Sigmoid colon (tissue), 7 donors: ENCODE results near the gene TCTN2. TPM values are rescaled to one million over a fixed set of nuclear protein-coding genes. Genes with fewer than 3 reads are reported as not detected.

Experiments used
- DNase-seq: peaks from one replicate; pipeline ENCODE4 v3.0.0-alpha.2; 2019
- H3K27ac ChIP-seq, 4 donors: fragments of 200-600 bp; sonication (generic); one replicate each; pipeline ENCODE4 v1.5.1; 2016 to 2019; ENCODE audit warnings: mild to moderate bottlenecking in 1 of 4
- H3K27me3 ChIP-seq, 3 donors: fragments of 200-600 bp; sonication (generic); one replicate each; pipeline ENCODE4 v1.5.1; 2019; ENCODE audit warnings: mild to moderate bottlenecking in 1 of 3
- H3K36me3 ChIP-seq, 4 donors: fragments of 200-600 bp; sonication (generic); one replicate each; pipeline ENCODE4 v1.5.1; 2016 to 2019
- H3K4me1 ChIP-seq, 4 donors: fragments of 200-600 bp; sonication (generic); one replicate each; pipeline ENCODE4 v1.5.1; 2017 to 2019
- H3K4me3 ChIP-seq, 4 donors: fragments of 200-600 bp; sonication (generic); one replicate each; pipeline ENCODE4 v1.5.1; 2017 to 2019; ENCODE audit warnings: mild to moderate bottlenecking in 2 of 4, moderate library complexity in 1 of 4
- H3K9me3 ChIP-seq, 4 donors: fragments of 200-600 bp in 3 of 4; sonication (generic) in 3 of 4; one replicate each; pipeline versions ENCODE4 v1.5.1 to v1.6.1; 2013 to 2019
- EP300 ChIP-seq, 4 donors: sonication (generic); formaldehyde crosslinking; IDR thresholded peaks; one replicate each; pipeline ENCODE4 v1.6.1; 2017; ENCODE audit warnings: antibody characterized with exemption in 4 of 4
- POLR2A ChIP-seq, 2 donors: fragments of 450-650 bp; IDR thresholded peaks; one replicate each; pipeline ENCODE4 v1.6.1; 2016; ENCODE audit warnings: antibody characterized with exemption in 2 of 2, mild to moderate bottlenecking in 2 of 2, moderate library complexity in 2 of 2
- POLR2AphosphoS5 ChIP-seq, 4 donors: sonication (generic); formaldehyde crosslinking; IDR thresholded peaks; one replicate each; pipeline ENCODE4 v1.6.1; 2017; ENCODE audit warnings: antibody characterized with exemption in 4 of 4
- WGBS, 2 donors: extraction: QIAGEN DNeasy Blood & Tissue Kit; methylation state at CpG; one replicate each; pipeline ENCODE4 v1.1.7; 2013; 5-methylcytosine and 5-hydroxymethylcytosine counted together
- intact Hi-C: fragments of 100-400 bp; cut with DNase I; formaldehyde crosslinking; loops from one replicate; pipeline ENCODE4 v1.15.1; 2023
- polyA plus RNA-seq, 3 donors: library from polyadenylated mRNA; stranded (reverse); fragments of 200-250 nt; gene quantifications; one replicate each; pipeline ENCODE4 v1.2.3, GENCODE V29; 2013
- total RNA-seq, 4 donors: library from RNA; depleted of rRNA; stranded (reverse); fragments of >200 nt; gene quantifications; one replicate each; pipeline ENCODE4 v1.1.0, GENCODE V29; 2016
- TF ChIP-seq, protein P1 (sequence below), 4 experiments: fragments of 450-650 bp in 3 of 4; fragments of 200-600 bp in 1 of 4; IDR thresholded peaks; one replicate each; pipeline ENCODE4 v1.5.1; 2016 to 2019; ENCODE audit warnings: antibody characterized with exemption in 4 of 4, mild to moderate bottlenecking in 3 of 4, moderate library complexity in 2 of 4
- donor health status: healthy with polysubstance abuse.
- donor health status: Bipolar disorder and iron deficiency.
- donor health status: healthy.

TCTN2 gene
- total and polyA plus RNA-seq, 7 donors, result 0.23 to 11.6 (median 4.6) TPM

DNA sequence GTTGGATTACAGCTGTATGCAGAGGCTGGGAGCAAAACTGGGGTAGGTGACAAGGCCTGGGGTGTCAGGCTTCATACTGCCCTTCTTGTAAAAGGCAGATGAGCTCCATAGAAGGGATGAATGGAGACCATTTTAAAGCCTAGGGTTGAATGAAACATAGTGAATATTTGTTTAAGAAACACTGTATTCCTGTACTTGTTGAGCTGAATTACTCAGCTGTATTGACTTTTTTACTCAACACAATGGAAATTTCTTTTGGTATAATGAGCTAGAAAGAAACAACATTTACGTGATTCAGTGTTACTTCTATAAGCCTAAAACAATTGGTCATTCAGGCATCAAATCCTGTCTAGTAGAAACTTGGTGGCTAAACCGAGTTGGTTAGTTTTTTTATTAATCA lies 55.3 kb downstream of the TCTN2 start:
- H3K27me3 ChIP-seq, result no peaks in the 10 kb centered on the region
- peaks cover 0 to 79% (median 14%) of the 10 kb centered on the region in 4 donors for H3K36me3 ChIP-seq
- intact Hi-C loops, result no loop called here

DNA sequence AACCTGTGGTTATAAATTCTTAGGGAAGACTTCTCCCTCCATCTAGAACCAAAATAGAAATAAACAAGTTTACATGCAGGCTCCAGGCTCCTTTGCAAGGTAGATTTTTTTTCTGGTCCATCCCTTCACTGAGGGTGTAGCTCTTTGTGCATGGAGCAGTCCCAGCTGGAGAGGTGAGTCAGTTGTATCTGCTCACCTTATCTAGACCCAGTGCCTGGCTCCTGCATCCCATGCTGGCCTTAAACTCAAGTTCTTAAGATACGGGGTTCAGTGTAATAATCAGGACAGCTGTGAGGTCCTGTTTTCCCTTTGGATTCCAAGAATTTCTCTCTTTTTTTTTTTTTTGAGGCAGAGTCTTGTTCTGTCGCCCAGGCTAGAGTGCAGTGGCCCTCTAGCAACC lies 56.0 kb downstream of the TCTN2 start:
- peaks cover 0 to 74% (median 15%) of the 10 kb centered on the region in 4 donors for H3K36me3 ChIP-seq
- no peak for DNase-seq
- no peaks in the 10 kb centered on the region for H3K27me3 ChIP-seq
- H3K9me3 ChIP-seq, result no peaks in the 10 kb centered on the region
- H3K4me3 ChIP-seq, result no peak overlapping the region
- TF ChIP-seq EP300 (IDR thresholded peaks at IDR 0.05), result no peak
- TF ChIP-seq POLR2AphosphoS5 (IDR thresholded peaks at IDR 0.05), result no peak
- TF ChIP-seq, protein P1, sequence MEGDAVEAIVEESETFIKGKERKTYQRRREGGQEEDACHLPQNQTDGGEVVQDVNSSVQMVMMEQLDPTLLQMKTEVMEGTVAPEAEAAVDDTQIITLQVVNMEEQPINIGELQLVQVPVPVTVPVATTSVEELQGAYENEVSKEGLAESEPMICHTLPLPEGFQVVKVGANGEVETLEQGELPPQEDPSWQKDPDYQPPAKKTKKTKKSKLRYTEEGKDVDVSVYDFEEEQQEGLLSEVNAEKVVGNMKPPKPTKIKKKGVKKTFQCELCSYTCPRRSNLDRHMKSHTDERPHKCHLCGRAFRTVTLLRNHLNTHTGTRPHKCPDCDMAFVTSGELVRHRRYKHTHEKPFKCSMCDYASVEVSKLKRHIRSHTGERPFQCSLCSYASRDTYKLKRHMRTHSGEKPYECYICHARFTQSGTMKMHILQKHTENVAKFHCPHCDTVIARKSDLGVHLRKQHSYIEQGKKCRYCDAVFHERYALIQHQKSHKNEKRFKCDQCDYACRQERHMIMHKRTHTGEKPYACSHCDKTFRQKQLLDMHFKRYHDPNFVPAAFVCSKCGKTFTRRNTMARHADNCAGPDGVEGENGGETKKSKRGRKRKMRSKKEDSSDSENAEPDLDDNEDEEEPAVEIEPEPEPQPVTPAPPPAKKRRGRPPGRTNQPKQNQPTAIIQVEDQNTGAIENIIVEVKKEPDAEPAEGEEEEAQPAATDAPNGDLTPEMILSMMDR (IDR thresholded peaks at IDR 0.05), result no peak
- TF ChIP-seq POLR2A (IDR thresholded peaks at IDR 0.05), result no peak
- H3K27ac ChIP-seq, result no peak overlapping the region
- intact Hi-C loops, result no loop called here
- 93 to 95% methylated on average over 2 of the region's 2 CpGs for WGBS, 2 donors
- H3K4me1 ChIP-seq, result no peaks in the 10 kb centered on the region

More for the DNA sequence above, 55.3 kb downstream of the TCTN2 start:
- H3K27ac ChIP-seq, result no peak overlapping the region
- no peak overlapping the region for H3K4me3 ChIP-seq
- 80 to 85% methylated on average over 2 of the region's 2 CpGs for WGBS, 2 donors
- TF ChIP-seq POLR2A (IDR thresholded peaks at IDR 0.05) (no peak), POLR2AphosphoS5 (IDR thresholded peaks at IDR 0.05) (no peak), EP300 (IDR thresholded peaks at IDR 0.05) (no peak)
- TF ChIP-seq, protein P1 (IDR thresholded peaks at IDR 0.05), result no peak
- no peaks in the 10 kb centered on the region for H3K9me3 ChIP-seq
- DNase-seq, result no peak
- H3K4me1 ChIP-seq, result no peaks in the 10 kb centered on the region

DNA sequence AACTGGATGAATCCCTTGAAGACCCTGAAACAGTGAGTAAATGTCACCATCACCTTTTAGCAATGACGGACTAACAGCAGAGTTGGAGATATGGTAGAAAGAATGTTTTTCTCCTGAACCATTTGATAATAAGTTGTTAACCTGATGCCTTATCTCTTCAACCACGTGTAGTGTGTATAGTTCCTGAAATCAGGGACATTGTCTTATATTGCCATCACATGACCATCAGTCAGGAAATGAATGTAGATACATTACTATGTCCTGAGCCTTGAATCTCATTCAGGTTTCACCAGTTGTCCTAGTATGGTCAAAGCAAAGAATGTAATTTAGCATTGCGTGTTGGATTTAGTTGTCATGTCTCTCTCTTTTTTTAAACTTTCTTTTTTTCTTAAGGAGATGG lies 57.0 kb downstream of the TCTN2 start:
- Histone ChIP-seq H3K4me1 (no peaks in the 10 kb centered on the region), H3K9me3 (no peaks in the 10 kb centered on the region), H3K36me3 (peaks cover 0 to 74% (median 19%) of the 10 kb centered on the region in 4 donors), H3K27me3 (no peaks in the 10 kb centered on the region), H3K27ac (no peak overlapping the region), H3K4me3 (no peak overlapping the region)
- DNase-seq, result no peak
- intact Hi-C loops, result no loop called here
- TF ChIP-seq, protein P1 (IDR thresholded peaks at IDR 0.05), result no peak
- TF ChIP-seq POLR2A (IDR thresholded peaks at IDR 0.05) (no peak), EP300 (IDR thresholded peaks at IDR 0.05) (no peak), POLR2AphosphoS5 (IDR thresholded peaks at IDR 0.05) (no peak)
- 69 to 80% methylated on average over 3 of the region's 3 CpGs for WGBS, 2 donors

DNA sequence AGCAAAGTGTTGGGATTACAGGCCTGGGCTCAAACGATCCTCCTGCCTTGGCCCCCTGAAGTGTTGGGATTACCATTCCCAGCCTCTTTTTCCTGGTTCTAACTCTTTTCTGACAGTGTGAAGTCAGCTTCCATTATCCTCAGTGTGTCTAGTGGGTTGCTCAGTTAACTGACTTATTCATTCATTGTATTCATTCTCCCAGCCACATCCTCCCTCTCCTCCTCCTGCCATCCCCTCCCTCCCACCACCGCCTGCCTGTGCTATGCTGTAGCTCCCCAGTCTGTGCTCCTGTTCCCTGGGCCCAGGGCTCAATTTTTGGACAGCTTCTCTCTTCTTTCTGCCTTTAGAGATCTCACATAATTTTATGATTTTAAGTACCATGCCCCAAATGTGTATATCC lies 60.7 kb downstream of the TCTN2 start:
- Histone ChIP-seq H3K36me3 (peaks cover 5 to 79% (median 24%) of the 10 kb centered on the region in 4 donors), H3K4me1 (no peaks in the 10 kb centered on the region), H3K27me3 (no peaks in the 10 kb centered on the region), H3K4me3 (no peak overlapping the region), H3K9me3 (no peaks in the 10 kb centered on the region), H3K27ac (no peak overlapping the region)
- 82 to 88% methylated on average over 2 of the region's 2 CpGs for WGBS, 2 donors
- DNase-seq, result no peak
- intact Hi-C loops, result no loop called here
- TF ChIP-seq EP300 (IDR thresholded peaks at IDR 0.05) (no peak), POLR2AphosphoS5 (IDR thresholded peaks at IDR 0.05) (no peak), POLR2A (IDR thresholded peaks at IDR 0.05) (no peak)
- TF ChIP-seq, protein P1 (IDR thresholded peaks at IDR 0.05), result no peak

DNA sequence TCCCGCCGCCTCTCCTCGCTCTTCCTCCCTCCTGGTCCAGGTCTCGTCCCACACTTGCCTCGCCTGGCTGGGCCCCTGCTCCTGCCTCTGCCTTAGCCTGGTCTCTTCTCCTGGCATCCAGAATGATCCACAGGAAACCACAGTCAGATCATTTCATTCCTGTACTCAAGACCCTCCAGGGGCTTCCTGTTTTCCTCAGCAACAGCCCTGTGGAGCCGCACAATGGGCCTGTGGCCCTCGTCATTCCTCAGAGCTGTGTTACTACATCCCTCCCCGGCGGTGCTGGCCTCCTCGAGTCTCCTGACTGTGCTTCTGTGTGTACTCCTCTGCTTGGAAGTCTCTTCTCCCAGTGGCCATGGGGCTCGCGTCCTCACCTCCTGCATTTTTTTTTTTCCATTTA lies 61.3 kb downstream of the TCTN2 start:
- Histone ChIP-seq H3K9me3 (no peaks in the 10 kb centered on the region), H3K27me3 (no peaks in the 10 kb centered on the region), H3K36me3 (peaks cover 5 to 79% (median 31%) of the 10 kb centered on the region in 4 donors), H3K4me1 (no peaks in the 10 kb centered on the region), H3K27ac (no peak overlapping the region), H3K4me3 (no peak overlapping the region)
- intact Hi-C loops, result no loop called here
- WGBS, 2 donors, result 95 to 97% methylated on average over 12 of the region's 12 CpGs
- DNase-seq, result no peak
- TF ChIP-seq, protein P1 (IDR thresholded peaks at IDR 0.05), result no peak
